GM18907 (cell line): ENCODE data around the gene MTHFD1L.

Experiments
- ATAC-seq: cut with Tn5 transposase; IDR thresholded peaks from one replicate; pipeline ENCODE4 v1.9.1; 2021; ENCODE audit warnings: mild to moderate bottlenecking, moderate library complexity; ENCODE audit not compliant: unreplicated experiment

Gene MTHFD1L

DNA sequence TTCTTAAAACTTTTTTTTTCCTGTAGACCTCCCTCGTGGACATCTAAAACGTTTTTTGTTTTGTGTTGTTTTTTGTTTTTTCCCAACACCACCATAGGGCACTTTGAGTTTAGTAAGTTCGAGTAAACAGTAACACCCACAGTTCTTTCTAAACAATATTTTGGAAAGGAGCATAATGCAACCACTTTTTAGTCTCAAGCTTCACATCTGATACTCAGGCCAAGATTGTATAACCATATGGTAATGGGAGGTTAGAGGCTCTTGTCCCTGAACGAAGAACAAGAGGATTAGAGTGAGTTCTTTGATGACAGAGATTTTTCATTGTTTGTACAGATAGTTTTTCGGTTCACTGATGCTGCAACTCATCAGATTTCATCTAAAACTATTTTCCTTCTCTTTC is 144.6 kb downstream of the MTHFD1L start:
- no peak for ATAC-seq

DNA sequence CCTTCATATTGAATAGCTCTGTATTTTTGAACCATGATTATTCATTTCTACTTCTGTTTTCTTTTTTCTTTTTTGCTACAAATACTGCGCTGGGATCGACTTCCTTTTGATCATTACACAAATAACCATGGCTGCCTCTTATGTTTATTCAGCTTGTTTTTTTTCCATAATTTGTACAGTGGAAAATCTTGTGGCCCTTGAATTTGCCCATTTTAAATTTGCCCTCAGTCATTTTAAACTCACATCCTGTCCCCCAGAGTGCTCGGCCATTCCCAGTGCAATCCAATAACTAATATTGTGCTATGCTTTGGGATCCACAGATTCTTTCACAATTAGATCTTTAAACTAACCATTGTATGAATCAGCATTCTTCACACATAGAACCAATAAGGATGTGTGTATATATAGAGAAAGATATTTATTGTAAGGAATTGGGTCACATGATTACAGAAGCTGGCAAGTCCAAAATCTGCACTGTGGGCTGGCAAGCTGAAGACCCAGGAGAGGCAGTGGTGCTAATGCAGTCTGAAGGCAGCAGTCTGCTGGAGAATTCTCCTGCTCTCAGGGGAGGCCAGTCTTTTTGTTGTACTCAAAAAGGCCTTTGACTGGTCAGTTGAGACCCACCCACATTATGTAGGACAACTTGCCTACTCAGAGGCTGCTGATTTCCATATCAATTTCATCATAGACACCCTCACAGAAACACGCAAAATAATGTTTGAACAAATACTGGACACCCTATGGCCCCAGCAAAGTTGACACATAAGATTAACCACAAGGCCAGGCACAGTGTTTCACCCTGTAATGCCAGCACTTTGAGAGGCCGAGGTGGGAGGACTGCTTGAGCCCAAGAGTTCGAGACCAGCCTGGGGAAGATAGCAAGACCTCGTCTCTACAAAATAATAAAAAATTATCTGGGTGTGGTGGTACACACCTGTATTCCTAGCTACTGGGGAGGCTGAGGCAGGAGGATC is 147.1 kb downstream of the MTHFD1L start:
- no peak for ATAC-seq

DNA sequence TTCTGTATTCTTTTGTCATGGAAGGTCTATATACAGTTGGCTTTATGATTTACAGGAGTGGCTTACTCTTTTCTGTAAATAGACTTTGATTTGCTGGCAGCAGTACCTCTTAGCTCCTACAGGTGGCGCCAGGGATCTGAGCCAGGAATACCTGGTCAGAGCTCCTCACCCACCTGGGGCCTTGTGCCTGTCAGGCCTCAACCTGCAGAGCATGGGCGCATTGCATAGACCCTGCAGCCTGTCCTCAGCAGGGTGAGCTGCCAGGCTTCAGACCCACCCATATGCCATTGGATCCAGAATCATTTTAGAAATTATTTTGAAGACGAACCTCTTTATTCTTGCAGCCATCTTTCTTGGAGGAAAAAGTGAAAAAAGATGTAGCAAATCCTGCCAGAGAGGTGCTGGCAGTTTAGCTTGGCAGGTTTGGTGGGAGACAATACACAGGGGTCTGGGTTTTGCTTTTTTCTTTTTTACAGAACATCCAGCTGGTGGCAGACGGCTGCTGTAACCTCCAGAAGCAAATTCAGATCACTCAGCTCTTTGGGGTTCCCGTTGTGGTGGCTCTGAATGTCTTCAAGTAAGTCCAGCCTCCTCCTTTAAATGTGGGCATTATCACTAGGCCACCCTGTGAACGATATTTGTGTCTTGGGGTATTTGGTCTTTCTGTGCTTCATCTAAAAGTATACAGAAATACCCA is 149.1 kb downstream of the MTHFD1L start:
- ATAC-seq: peak; percentile 70

DNA sequence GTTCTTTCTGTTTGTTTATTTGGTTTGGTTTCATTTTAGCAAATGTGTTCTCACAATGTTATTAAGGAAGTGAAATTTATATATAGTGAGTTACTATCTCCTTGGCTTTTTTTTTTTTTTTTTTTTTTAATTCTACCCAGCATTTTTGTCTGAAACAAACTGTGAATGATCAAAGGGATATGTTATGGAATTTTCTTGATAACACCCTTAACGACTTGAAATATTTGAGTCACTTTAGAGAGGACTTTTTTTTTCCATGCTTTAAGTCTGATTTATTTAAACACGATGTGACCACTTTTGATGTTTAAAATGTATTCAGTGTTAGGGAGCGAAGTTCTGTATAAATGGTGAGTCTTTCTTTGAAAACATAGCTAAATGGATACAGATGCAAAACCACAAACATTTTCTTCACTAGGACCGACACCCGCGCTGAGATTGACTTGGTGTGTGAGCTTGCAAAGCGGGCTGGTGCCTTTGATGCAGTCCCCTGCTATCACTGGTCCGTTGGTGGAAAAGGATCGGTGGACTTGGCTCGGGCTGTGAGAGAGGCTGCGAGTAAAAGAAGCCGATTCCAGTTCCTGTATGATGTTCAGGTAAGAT is 149.7 kb downstream of the MTHFD1L start:
- ATAC-seq: no peak

DNA sequence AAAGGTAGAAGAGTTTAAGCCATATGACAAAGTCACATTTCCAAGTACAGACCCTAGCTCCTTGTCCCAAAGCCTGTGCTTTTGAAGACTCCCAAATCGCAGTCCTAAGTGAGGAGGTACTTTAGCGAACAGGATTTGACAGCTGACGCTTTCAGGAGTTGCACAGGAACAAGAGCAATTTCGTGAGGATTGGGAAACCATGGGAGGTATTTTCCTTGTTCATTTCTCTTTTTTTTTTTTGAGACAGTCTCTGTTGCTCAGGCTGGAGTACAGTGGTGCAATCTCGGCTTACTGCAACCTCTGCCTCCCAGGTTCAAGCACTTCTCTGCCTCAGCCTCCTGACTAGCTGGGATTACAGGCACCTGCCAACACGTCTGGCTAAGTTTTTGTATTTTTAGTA is 150.6 kb downstream of the MTHFD1L start:
- no peak for ATAC-seq

DNA sequence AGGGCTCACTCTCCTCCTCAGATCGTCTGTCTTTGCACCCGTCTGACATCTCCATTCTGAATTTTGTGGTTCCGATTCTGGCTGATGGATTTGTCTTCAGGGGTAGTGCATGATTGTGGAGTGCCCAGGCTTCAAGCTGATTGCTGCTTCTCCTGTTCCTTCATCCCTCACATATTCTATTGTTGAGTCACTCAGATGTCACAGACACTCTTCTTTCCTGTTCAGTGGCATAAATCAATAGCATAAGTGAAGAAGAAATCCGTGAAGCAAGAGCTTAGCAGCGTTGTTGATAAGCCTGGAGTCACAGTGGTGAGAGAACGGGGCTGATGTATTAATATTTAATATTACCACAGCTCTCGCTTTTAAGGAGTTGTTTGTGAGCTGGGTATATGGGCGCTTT is 152.5 kb downstream of the MTHFD1L start:
- ATAC-seq: no peak

DNA sequence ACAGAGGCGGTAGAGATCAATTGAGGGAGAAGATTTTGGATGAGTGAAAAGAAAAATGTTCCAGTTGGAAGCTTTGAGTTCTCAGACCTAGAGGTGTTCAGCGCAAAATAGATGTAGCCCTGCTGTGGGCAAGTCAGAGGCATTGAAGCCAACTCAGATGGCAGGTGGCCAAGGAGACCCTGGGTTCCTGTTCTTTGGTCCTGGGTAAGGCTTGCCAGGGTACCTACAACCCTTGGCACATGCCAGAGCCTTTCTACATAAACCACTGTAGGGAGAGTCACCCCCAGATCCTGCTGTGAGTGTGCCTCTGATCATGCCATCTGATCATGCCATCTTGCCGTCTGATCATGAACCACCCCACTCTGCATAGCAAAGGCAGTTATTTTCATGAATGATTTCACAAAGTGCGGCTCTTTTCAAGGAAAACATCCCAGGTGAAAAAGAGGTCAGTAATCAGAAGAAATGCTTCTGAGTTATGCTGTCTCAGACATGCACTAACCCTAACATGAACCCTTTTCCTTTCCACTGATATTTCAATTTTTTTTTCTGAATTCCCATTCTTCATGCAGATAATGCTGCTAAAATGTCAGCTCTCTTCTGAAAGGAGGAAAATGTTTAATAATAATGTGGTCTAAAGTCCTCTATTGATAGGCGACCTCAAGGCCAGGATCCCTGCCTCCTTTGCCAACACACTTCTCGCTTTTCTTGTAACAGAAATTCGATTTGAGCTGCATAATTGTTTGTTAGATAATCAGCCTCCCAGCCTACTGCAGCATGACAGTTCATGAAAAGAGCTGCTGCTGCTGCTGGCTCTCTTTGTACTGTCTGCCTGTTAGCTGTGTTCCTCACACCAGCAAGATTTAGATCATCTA is 153.6 kb downstream of the MTHFD1L start:
- no peak for ATAC-seq

DNA sequence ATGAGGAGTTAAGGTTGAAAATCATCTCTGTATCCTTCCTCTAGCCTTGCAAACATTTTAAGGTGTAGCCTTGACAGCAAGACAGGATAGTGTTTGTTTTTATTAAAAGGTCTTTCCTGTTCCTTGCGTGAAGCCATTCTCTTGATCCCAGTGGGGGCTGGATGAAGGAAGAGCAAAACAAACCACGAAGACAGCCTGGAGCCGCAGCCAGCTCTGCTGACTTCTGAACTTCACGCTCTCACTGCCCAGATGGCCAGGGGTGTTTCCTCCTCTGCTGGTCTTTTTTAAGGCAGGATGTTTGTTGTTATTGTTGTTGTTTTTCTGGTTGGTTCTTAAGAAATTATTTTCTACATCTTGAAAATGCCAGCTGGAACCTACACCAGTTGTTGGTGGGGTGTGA is 156.4 kb downstream of the MTHFD1L start:
- ATAC-seq: no peak

DNA sequence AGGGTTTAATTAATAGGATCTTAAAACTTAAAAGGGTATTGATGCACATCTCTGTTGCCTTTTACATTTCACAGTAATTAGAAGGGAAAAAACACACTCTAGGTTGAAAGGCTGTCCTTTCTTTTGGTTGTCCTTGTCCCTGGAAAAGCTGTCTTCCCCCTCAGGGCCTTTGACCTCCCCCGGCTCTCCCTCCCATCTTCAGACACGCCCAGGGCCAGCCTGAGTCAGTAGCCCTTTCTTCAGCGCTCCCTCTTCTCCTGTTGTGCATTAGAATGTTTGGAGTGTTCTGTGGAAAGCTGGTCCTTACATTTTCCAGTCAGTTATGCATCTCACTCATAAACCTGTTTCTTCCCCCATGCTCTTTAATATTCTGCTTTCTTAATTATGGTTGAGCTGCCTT is 157.0 kb downstream of the MTHFD1L start:
- ATAC-seq: no peak

DNA sequence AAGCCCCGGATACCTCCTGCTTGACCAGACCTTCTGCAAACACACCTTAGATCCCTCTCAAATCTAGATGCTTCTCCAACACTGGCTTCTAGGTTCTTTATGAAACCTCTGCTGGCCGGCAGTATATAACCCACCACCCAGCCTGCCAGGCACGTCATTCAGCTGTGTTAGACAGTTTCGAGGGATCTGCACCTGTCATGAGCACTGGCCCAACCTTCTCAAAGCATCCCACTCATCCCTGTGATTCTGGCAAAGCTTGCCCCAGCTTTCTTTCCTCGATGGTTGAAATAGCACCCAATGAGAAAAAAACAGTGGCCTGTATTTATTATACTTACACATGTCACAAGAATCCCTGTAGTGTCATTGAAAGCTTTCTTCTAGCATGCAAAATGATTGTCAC is 157.8 kb downstream of the MTHFD1L start:
- no peak for ATAC-seq

DNA sequence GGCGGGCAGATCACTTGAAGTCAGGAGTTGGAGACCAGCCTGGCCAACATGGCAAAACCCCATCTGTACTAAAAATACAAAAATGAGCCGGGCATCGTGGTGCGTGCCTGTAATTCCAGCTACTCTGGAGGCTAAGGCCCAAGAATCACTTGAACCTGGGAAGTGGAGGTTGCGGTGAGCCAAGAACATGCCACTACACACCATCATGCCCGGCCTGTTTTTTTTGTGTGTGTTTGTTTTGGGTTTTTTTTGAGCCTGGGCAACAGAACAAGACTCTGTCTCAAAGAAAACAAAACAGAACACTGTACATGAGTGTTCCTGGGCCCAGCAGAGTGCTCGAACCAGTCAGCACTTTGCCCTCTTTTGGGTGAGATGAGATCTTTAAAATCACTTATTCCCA is 159.1 kb downstream of the MTHFD1L start:
- ATAC-seq: no peak

DNA sequence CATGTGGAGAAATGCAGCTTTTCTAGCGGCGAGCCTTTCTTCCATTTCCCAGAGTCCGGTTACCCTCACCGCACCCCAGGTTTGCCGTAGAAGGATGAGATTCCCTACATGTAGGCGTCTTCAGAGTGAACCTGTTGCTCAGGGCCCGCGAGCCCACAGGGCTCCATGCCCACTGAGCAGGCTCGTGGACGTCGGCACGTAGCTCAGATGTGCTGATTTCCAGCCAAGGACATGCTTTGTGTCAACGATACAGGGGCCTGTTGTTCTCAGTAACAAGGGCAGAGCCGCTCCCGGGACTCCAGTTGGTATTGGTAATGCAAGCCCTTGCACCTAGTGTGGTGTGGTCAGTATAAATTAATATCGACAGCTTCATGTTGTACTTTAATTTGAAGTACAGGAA is 159.6 kb downstream of the MTHFD1L start:
- no peak for ATAC-seq

DNA sequence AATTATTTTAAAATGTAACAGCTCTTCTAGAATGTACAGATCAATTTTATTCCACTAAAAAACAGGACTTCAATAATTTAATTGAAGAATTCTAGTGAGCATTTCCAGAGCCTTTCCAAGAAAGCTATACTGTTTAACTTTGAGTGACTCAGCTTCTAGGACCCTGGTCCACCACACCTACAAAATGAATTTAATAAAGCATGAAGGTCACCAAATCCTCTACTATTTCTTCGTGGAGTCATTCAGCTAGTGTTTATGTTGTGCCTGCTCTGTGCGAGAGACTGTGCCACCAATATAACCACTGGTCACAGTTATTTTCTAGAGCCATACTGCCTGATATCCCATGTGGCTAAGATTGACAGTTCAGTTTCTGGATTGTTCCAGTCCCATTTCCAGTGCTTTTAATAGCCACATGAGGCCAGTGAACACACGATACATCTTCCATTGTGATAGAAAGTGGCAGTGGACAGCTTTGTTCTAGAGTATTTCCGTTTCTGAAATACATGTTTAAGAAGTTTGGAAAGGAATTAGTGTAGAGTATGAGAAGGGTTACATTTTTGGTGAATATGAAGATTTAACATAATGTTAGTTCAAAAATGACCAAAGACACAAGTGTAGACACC is 160.7 kb downstream of the MTHFD1L start:
- no peak for ATAC-seq

DNA sequence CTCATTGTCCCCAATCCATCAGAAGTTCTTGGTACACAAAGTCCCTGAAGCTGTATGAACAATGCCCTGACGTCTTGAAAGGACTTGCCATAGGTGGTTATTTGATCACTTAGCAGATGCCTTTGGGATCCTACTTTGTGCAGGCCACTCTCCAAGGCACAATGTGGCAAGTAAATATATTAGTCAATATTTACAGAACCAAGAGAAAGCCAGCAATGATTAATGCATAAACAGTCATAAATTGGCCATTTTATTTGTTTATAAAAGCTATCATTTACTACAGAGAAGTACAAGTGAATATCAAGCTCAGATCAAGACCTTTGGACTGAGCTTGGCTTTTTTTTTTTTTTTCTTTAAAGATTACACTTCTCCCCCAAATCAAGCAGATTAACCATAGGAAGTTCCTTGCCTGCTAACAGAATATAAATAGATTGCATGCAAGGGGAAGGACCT is 161.8 kb downstream of the MTHFD1L start:
- no peak for ATAC-seq

DNA sequence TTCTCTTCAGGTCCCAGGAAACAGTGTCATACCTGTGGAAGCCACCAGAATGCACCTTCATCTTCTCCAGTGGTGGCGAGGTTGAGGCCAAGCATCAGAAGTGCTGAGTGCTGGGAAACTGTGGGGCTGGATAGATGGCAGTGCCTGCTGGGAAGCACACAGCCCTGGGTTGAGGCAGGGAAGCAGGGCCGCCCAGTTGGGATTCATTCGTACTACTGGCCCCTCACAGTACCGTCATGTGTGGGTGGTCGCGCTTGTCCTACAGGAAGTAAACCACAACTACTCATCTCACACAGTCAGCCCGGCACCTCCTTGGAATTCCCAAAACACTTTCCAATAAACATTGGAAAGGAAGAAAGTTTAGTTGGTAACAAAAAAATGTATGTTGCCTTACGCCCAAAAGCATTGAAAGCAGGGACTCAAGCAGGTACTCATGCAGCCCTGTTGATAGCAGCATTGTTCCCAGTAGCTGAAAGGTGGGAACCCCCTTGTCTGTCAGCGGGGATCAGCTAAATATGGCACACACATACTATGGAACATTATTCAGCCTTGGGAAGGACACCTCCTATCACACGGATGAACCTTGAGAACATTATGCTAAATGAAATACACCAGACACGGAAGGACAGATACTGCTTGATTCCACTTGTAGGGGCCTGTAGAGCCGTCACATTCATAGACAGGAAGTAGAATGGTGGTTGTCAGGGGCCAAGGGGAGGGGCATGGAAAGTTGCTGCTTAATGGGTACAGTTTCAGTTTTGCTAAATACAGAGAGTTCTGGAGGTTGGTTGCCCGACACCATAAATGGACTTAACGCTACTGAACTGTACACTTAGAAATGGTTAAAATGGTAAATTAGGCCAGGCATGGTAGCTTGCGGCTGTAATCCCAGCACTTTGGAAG is 162.7 kb downstream of the MTHFD1L start:
- no peak for ATAC-seq

DNA sequence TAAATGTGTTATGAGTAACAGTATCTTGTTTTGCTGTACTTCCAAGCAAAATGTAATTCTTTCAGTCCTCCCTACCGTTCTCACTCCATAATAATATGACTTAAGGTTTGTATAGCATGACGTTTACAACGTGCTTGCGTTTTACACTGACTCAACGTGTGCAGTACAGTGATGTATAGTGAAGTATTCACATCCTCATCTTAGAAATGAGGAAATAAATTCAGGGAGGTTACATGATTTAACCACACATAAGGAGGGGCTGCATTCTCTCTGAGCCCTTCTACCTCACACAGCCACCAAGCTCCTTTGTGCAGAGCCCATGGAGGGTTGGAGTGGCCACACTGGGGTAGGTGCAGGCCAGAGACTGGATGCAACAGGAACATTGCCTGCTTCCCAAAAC is 164.5 kb downstream of the MTHFD1L start:
- ATAC-seq: no peak

DNA sequence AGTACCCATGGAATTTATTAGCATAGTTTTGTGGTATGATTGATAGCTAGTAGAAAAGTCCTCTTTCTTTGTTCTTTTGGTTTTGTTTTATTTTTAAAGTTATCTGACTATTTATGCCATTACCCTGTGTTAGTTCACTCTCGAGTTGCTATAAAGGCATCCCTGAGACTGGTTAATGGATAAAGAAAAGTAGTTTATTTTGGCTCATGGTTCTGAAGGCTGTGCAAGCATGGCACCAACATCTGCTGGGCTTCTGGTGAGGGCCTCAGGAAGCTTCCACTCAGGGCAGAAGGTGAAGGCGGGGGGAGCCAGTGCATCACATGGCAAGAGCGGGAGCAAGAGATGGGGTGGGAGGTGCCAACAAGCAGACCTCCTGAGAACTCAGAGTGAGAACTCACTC is 166.5 kb downstream of the MTHFD1L start:
- no peak for ATAC-seq

DNA sequence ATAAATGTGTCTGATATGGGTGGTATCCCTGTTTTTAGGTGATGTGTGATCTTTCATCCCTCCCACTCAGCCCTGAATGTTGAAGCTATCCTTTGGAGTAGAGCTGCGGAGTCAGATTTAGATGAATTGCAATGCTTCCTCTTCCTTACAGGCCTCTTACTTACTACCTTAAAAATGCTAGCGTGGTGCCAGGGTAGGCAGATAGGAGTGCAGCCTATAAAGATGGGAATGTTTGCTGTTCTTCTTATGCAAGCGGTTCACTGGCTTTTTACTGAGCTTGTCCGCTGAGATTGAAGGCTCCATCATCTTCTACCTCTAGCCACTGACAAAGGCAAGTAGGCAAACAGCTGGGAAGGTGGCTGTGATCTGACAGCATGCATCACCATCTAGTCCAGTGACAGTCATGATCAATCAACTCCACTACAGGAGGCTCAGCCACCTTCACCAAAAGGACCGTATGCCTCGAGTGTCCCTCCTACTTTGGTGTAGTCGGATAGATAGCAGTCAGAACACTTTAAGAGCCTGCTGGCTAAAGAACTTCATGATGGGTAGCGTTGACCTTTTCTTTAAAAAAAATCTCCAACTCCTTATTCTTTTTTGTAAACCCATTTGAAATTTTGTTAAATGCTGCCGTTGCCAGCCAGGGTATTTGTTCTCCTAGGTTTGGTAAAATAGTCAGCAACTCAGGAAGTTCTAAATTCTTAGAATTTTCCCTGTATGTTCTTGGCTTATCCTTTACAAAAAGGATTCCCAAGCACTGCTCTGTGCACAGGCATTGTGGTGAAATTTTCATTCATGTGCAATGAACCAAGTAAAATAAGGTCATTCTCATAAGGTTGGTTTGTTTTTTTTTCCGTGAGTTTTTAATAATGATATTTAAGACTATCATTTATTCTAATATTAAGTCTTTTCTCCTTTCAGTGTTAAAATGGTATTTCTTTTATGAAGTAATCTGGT is 169.6 kb downstream of the MTHFD1L start:
- ATAC-seq: no peak
